Measurements from ENCODE around the gene RXYLT1.
"Not testable (repeated sequence)": the region's sequence is repeated elsewhere in the genome, so short reads cannot be mapped to it uniquely, and the experiment has no call there.

Gene RXYLT1

GRCh38 chr12:63779498-63780481 is at the start of gene RXYLT1:
TSS of gene RXYLT1 (plus strand) at chr12:63779909. CDS start at chr12:63779961, 52 bp downstream.
- peak; percentile 87 for DNase-seq

GRCh38 chr12:63732779-63733178 is 46.9 kb upstream of the RXYLT1 start:
- not testable (repeated sequence) for DNase-seq

- not testable (repeated sequence) for DNase-seq
These were observed 46.1 kb upstream of the RXYLT1 start for GRCh38 chr12:63733585-63733984.

- not testable (repeated sequence) for DNase-seq
These were observed 39.2 kb upstream of the RXYLT1 start for GRCh38 chr12:63740551-63740950.

- DNase-seq = not testable (repeated sequence)
These were observed 38.3 kb upstream of the RXYLT1 start for GRCh38 chr12:63741431-63741830.

- not testable (repeated sequence) for DNase-seq
These were observed 35.6 kb upstream of the RXYLT1 start for GRCh38 chr12:63744110-63744509.

GRCh38 chr12:63746470-63746869 is 33.2 kb upstream of the RXYLT1 start:
- DNase-seq = not testable (repeated sequence)

- DNase-seq = not testable (repeated sequence)
These were observed 32.6 kb upstream of the RXYLT1 start for GRCh38 chr12:63747136-63747535.

- no peak for DNase-seq
These were observed 32.2 kb upstream of the RXYLT1 start for GRCh38 chr12:63747553-63747952.

- no peak for DNase-seq
These were observed 27.4 kb upstream of the RXYLT1 start for GRCh38 chr12:63752283-63752682.

- no peak for DNase-seq
These were observed 26.9 kb upstream of the RXYLT1 start for GRCh38 chr12:63752841-63753240.

- DNase-seq = no peak
These were observed 26.0 kb upstream of the RXYLT1 start for GRCh38 chr12:63753743-63754142.

- no peak for DNase-seq
These were observed 15.2 kb upstream of the RXYLT1 start for GRCh38 chr12:63764481-63764880.

- no peak for DNase-seq
These were observed 13.2 kb upstream of the RXYLT1 start for GRCh38 chr12:63766498-63766897.

- DNase-seq = no peak
These were observed 9.3 kb upstream of the RXYLT1 start for GRCh38 chr12:63770375-63770774.

- peak; percentile 32 for DNase-seq
These were observed 2.4 kb upstream of the RXYLT1 start for GRCh38 chr12:63777340-63777739.

- no peak for DNase-seq
These were observed 2.8 kb downstream of the RXYLT1 start for GRCh38 chr12:63782466-63782865.

GRCh38 chr12:63787306-63787705 is 7.6 kb downstream of the RXYLT1 start:
- DNase-seq = no peak

GRCh38 chr12:63790608-63790945 is 10.9 kb downstream of the RXYLT1 start:
- no peak for DNase-seq

- DNase-seq = no peak
These were observed 12.6 kb downstream of the RXYLT1 start for GRCh38 chr12:63792338-63792737.

- DNase-seq = no peak
These were observed 15.5 kb downstream of the RXYLT1 start for GRCh38 chr12:63795032-63795687.

GRCh38 chr12:63795944-63796343 is 16.2 kb downstream of the RXYLT1 start:
- no peak for DNase-seq

GRCh38 chr12:63802012-63802608 is 22.4 kb downstream of the RXYLT1 start:
- DNase-seq = peak; percentile 36

GRCh38 chr12:63804746-63805145 is 25.0 kb downstream of the RXYLT1 start:
- DNase-seq = no peak

All from suppressor macrophage treated with lipopolysaccharide for 4 hours (primary cell).